Gastroesophageal sphincter (tissue), 3 donors: ENCODE data around the gene GCN1.

ENCODE experiments used
- EP300 ChIP-seq: sonication (generic); formaldehyde crosslinking; IDR thresholded peaks from one replicate; pipeline ENCODE4 v1.6.1; 2017; ENCODE audit warnings: antibody characterized with exemption, mild to moderate bottlenecking
- POLR2A ChIP-seq, 2 donors: fragments of 450-650 bp; IDR thresholded peaks; one replicate each; pipeline ENCODE4 v1.6.1; 2017; ENCODE audit warnings: antibody characterized with exemption in 2 of 2, mild to moderate bottlenecking in 2 of 2, moderate library complexity in 1 of 2
- TF ChIP-seq, protein P1 (sequence below), 4 experiments: fragments of 200-600 bp in 2 of 4; fragments of 450-650 bp in 2 of 4; sonication (generic) in 1 of 4; IDR thresholded peaks; one replicate each; pipeline ENCODE4 v1.5.1; 2017 to 2019; ENCODE audit warnings: antibody characterized with exemption in 4 of 4, mild to moderate bottlenecking in 2 of 4, moderate library complexity in 2 of 4

DNA sequence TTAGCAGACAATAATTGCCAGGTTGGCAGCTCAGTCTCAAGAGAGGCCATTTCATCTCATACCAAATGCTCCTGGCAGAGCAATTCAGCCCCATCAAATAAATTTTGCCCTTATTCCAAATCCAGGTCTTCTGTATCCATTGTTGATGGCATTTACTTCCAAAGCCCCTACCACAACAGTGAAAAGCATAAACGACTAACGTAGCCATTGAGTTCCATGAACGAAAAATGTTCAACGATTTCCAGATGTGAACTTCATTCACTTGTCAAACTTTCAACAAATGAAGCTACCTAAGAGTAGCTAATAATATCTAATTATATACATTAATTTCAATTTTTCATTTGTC is 3.0 kb upstream of the GCN1 start:
- TF ChIP-seq, protein P1, sequence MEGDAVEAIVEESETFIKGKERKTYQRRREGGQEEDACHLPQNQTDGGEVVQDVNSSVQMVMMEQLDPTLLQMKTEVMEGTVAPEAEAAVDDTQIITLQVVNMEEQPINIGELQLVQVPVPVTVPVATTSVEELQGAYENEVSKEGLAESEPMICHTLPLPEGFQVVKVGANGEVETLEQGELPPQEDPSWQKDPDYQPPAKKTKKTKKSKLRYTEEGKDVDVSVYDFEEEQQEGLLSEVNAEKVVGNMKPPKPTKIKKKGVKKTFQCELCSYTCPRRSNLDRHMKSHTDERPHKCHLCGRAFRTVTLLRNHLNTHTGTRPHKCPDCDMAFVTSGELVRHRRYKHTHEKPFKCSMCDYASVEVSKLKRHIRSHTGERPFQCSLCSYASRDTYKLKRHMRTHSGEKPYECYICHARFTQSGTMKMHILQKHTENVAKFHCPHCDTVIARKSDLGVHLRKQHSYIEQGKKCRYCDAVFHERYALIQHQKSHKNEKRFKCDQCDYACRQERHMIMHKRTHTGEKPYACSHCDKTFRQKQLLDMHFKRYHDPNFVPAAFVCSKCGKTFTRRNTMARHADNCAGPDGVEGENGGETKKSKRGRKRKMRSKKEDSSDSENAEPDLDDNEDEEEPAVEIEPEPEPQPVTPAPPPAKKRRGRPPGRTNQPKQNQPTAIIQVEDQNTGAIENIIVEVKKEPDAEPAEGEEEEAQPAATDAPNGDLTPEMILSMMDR (IDR thresholded peaks at IDR 0.05), result no peak
- no peak for TF ChIP-seq EP300
- no peak for TF ChIP-seq POLR2A (IDR thresholded peaks at IDR 0.05)
